Measurements from ENCODE around the gene BTBD10.

Gene BTBD10

GRCh38 chr11:13344818-13345217 lies 118.2 kb downstream of the BTBD10 start:
- no peak for TF ChIP-seq CTCF (IDR thresholded peaks at IDR 0.05; ENCODE audit: borderline replicate concordance, insufficient read depth, low read depth, low read length)
- H3K4me3 ChIP-seq (ENCODE audit: low read depth, low read length), result no peak overlapping the region

- no peak overlapping the region for H3K4me3 ChIP-seq (ENCODE audit: low read depth, low read length)
- peak; percentile 79; the same call in 1 of the 2 replicates for TF ChIP-seq CTCF (IDR thresholded peaks at IDR 0.05; ENCODE audit: borderline replicate concordance, insufficient read depth, low read depth, low read length)
Measured at GRCh38 chr11:13343931-13344717, 118.9 kb downstream of the BTBD10 start.

- no peak overlapping the region for H3K4me3 ChIP-seq (ENCODE audit: low read depth, low read length)
- TF ChIP-seq CTCF (IDR thresholded peaks at IDR 0.05; ENCODE audit: borderline replicate concordance, insufficient read depth, low read depth, low read length), result no peak
Measured at GRCh38 chr11:13343067-13343466, 120.0 kb downstream of the BTBD10 start.

- no peak for TF ChIP-seq CTCF (IDR thresholded peaks at IDR 0.05; ENCODE audit: borderline replicate concordance, insufficient read depth, low read depth, low read length)
- no peak overlapping the region for H3K4me3 ChIP-seq (ENCODE audit: low read depth, low read length)
Measured at GRCh38 chr11:13341026-13341425, 122.0 kb downstream of the BTBD10 start.

GRCh38 chr11:13339195-13340153 lies 123.5 kb downstream of the BTBD10 start:
- no peak overlapping the region for H3K4me3 ChIP-seq (ENCODE audit: low read depth, low read length)
- no peak for TF ChIP-seq CTCF (IDR thresholded peaks at IDR 0.05; ENCODE audit: borderline replicate concordance, insufficient read depth, low read depth, low read length)

GRCh38 chr11:13338427-13339069 lies 124.5 kb downstream of the BTBD10 start:
- peak overlapping the region; percentile 1 for H3K4me3 ChIP-seq (ENCODE audit: low read depth, low read length)
- no peak for TF ChIP-seq CTCF (IDR thresholded peaks at IDR 0.05; ENCODE audit: borderline replicate concordance, insufficient read depth, low read depth, low read length)

All from GM12875 (cell line).